ENCODE data around the gene IL33. TPM values are rescaled to one million over a fixed set of nuclear protein-coding genes. Genes with fewer than 3 reads are reported as not detected.

Gene IL33
- total RNA-seq, 1 experiment from 2014 or later: 2.7 TPM

- CTCF ChIA-PET: no interaction called here
- H4K20me1 ChIP-seq (ENCODE audit: low read length): no peaks in the 10 kb centered on the region
- intact Hi-C loops (cut with micrococcal nuclease): no loop called here
Measured at GRCh38 chr9:6214903-6215302, 704 bp upstream of the IL33 start.

GRCh38 chr9:6216002-6216401 lies 395 bp downstream of the IL33 start:
- Histone ChIP-seq H3K4me2 (ENCODE audit: low read length) (peak overlapping the region; percentile 34; the same call in 1 of the 2 replicates), H3K27ac (ENCODE audit: low read length) (no peak overlapping the region), H4K20me1 (ENCODE audit: low read length) (no peaks in the 10 kb centered on the region), H3K27me3 (ENCODE audit: low read length) (no peaks in the 10 kb centered on the region), H3K79me2 (ENCODE audit: low read length) (no peaks in the 10 kb centered on the region), H3K9me3 (ENCODE audit: low read length) (no peaks in the 10 kb centered on the region), H3F3A (ENCODE audit: low read length, unreplicated experiment) (no peaks in the 10 kb centered on the region), H3K36me3 (ENCODE audit: low read depth, low read length) (no peaks in the 10 kb centered on the region), H3K4me1 (ENCODE audit: insufficient read depth, low read length) (peaks cover 9% of the 10 kb centered on the region; the same call in 1 of the 2 replicates), H3K9ac (ENCODE audit: low read length) (no peak overlapping the region), H3K9me2 (replicated peaks; ENCODE audit: low read length) (no peaks in the 10 kb centered on the region), H3K4me3 (ENCODE audit: low read length) (0 out of 2 replicates have a peak overlapping the region, but pooled peaks have one; percentile 6), H2AFZ (ENCODE audit: low read length) (no peak overlapping the region)
- ChIA-PET POLR2A (ENCODE audit: unreplicated experiment) (no interaction called here), CTCF (no interaction called here)
- intact Hi-C loops (cut with micrococcal nuclease): no loop called here
- TSS peak; percentile 74 for BruUV-seq (replicated peaks)
- no peak for TF ChIP-seq EZH2phosphoT487 (IDR thresholded peaks at IDR 0.05; ENCODE audit: borderline replicate concordance, low read length)
- TF ChIP-seq EZH2 (IDR thresholded peaks at IDR 0.05; ENCODE audit: low read length, unreplicated experiment): no peak
- no peak for TF ChIP-seq CTCF (conservative IDR thresholded peaks at IDR 0.05; ENCODE audit: low read depth, low read length)
- DNase-seq (no peak), ATAC-seq (no peak)

More at GRCh38 chr9:6214903-6215302, 704 bp upstream of the IL33 start:
- H3K79me2 ChIP-seq (ENCODE audit: low read length): no peaks in the 10 kb centered on the region
- H3K27me3 ChIP-seq (ENCODE audit: low read length): no peaks in the 10 kb centered on the region
- no peak overlapping the region for H3K9ac ChIP-seq (ENCODE audit: low read length)
- peaks cover 9% of the 10 kb centered on the region; the same call in 1 of the 2 replicates for H3K4me1 ChIP-seq (ENCODE audit: insufficient read depth, low read length)
- no peak for TF ChIP-seq EZH2phosphoT487 (IDR thresholded peaks at IDR 0.05; ENCODE audit: borderline replicate concordance, low read length)
- H3K36me3 ChIP-seq (ENCODE audit: low read depth, low read length): no peaks in the 10 kb centered on the region; the same call in 1 of the 2 replicates
- no peak overlapping the region for H3K4me3 ChIP-seq (ENCODE audit: low read length)
- H3K9me3 ChIP-seq (ENCODE audit: low read length): 0 out of 2 replicates have a peak, but pooled peaks cover 8% of the 10 kb centered on the region
- H3K4me2 ChIP-seq (ENCODE audit: low read length): no peak overlapping the region
- H3F3A ChIP-seq (ENCODE audit: low read length, unreplicated experiment): no peaks in the 10 kb centered on the region
- 0 out of 2 replicates have a peak overlapping the region, but pooled peaks have one; percentile 20 for H3K27ac ChIP-seq (ENCODE audit: low read length)
- POLR2A ChIA-PET (ENCODE audit: unreplicated experiment): no interaction called here
- ATAC-seq (no peak), DNase-seq (no peak)
- H3K9me2 ChIP-seq (replicated peaks; ENCODE audit: low read length): no peaks in the 10 kb centered on the region
- H2AFZ ChIP-seq (ENCODE audit: low read length): no peak overlapping the region
- no TSS peak for BruUV-seq (replicated peaks)

- no peaks in the 10 kb centered on the region for H3K9me3 ChIP-seq (ENCODE audit: low read length)
- DNase-seq (no peak), ATAC-seq (no peak)
- H2AFZ ChIP-seq (ENCODE audit: low read length): no peak overlapping the region
- no peaks in the 10 kb centered on the region for H3F3A ChIP-seq (ENCODE audit: low read length, unreplicated experiment)
- H4K20me1 ChIP-seq (ENCODE audit: low read length): no peaks in the 10 kb centered on the region
- H3K27me3 ChIP-seq (ENCODE audit: low read length): no peaks in the 10 kb centered on the region
- no peak overlapping the region for H3K27ac ChIP-seq (ENCODE audit: low read length)
- H3K9me2 ChIP-seq (replicated peaks; ENCODE audit: low read length): no peaks in the 10 kb centered on the region
- no peaks in the 10 kb centered on the region for H3K79me2 ChIP-seq (ENCODE audit: low read length)
- H3K36me3 ChIP-seq (ENCODE audit: low read depth, low read length): no peaks in the 10 kb centered on the region
- POLR2A ChIA-PET (ENCODE audit: unreplicated experiment): no interaction called here
- TF ChIP-seq CTCF (conservative IDR thresholded peaks at IDR 0.05; ENCODE audit: low read depth, low read length) (no peak), EZH2 (IDR thresholded peaks at IDR 0.05; ENCODE audit: low read length, unreplicated experiment) (no peak), EZH2phosphoT487 (IDR thresholded peaks at IDR 0.05; ENCODE audit: borderline replicate concordance, low read length) (no peak)
- no peak overlapping the region for H3K4me3 ChIP-seq (ENCODE audit: low read length)
- H3K4me2 ChIP-seq (ENCODE audit: low read length): no peak overlapping the region
- CTCF ChIA-PET: no interaction called here
- intact Hi-C loops (cut with micrococcal nuclease): no loop called here
- no peak overlapping the region for H3K9ac ChIP-seq (ENCODE audit: low read length)
- no TSS peak for BruUV-seq (replicated peaks)
- H3K4me1 ChIP-seq (ENCODE audit: insufficient read depth, low read length): peaks cover 9% of the 10 kb centered on the region; the same call in 1 of the 2 replicates
Measured at GRCh38 chr9:6216951-6217350, 1.3 kb downstream of the IL33 start.
